ENCODE data around the gene SDK1. TPM values are rescaled to one million over a fixed set of nuclear protein-coding genes. Genes with fewer than 3 reads are reported as not detected.

The SDK1 gene
- total and polyA plus RNA-seq, 11 donors = 2.2 to 5.8 (median 3.4) TPM

- TF ChIP-seq CTCF (IDR thresholded peaks at IDR 0.05) (no peak), POLR2A (IDR thresholded peaks at IDR 0.05) (no peak)
- H3K27me3 ChIP-seq = no peaks in the 10 kb centered on the region
- ATAC-seq (no peak), DNase-seq (no peak)
- intact Hi-C loops (cut with DNase I) = no loop called here
- H3K4me1 ChIP-seq = no peaks in the 10 kb centered on the region
- H3K36me3 ChIP-seq = no peaks in the 10 kb centered on the region
- 88 to 92% (median 90%) methylated on average over 22 to 23 of the region's 23 CpGs for WGBS, 4 donors
- no peak overlapping the region for H3K4me3 ChIP-seq
- no peak overlapping the region for H3K27ac ChIP-seq
- H3K9me3 ChIP-seq = no peaks in the 10 kb centered on the region
These were observed 768.4 kb downstream of the SDK1 start for GRCh38 chr7:4069268-4070095.

DNA sequence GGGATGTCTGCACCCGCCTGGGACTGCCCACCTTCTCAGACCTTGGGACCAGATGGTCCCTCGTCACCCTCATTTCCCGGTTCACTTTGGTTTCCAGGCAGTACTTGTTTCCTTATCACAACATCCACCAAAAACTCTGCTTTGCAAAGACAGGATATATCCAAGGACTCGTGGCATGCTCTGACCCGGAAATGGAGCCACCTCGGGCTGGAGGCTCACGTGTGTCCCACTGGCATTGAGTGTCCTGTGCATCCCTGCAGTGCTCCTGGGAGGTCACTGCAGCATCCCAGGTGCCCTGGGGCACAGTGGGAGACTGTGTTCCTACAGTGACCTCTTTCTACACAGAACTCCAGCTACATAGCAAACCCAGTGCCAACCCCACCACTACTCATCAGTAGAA is 769.2 kb downstream of the SDK1 start:
- TF ChIP-seq CTCF (IDR thresholded peaks at IDR 0.05) (no peak), POLR2A (IDR thresholded peaks at IDR 0.05) (no peak)
- H3K27me3 ChIP-seq = no peaks in the 10 kb centered on the region
- no peak overlapping the region for H3K4me3 ChIP-seq
- no peaks in the 10 kb centered on the region for H3K4me1 ChIP-seq
- H3K36me3 ChIP-seq = no peaks in the 10 kb centered on the region
- no peak overlapping the region for H3K27ac ChIP-seq
- no peaks in the 10 kb centered on the region for H3K9me3 ChIP-seq
- 64 to 75% (median 68%) methylated on average over 6 to 7 of the region's 7 CpGs for WGBS, 4 donors
- intact Hi-C loops (cut with DNase I) = no loop called here
- DNase-seq (no peak), ATAC-seq (no peak)

- Histone ChIP-seq H3K36me3 (no peaks in the 10 kb centered on the region), H3K9me3 (no peaks in the 10 kb centered on the region), H3K27ac (no peak overlapping the region), H3K27me3 (no peaks in the 10 kb centered on the region), H3K4me3 (no peak overlapping the region), H3K4me1 (no peaks in the 10 kb centered on the region)
- ATAC-seq = no peak
- TF ChIP-seq CTCF (IDR thresholded peaks at IDR 0.05) (no peak), POLR2A (IDR thresholded peaks at IDR 0.05) (no peak)
- DNase-seq = no peak
- intact Hi-C loops (cut with DNase I) = no loop called here
- 80 to 86% (median 82%) methylated on average over 11 of the region's 11 CpGs for WGBS, 4 donors
These were observed 770.5 kb downstream of the SDK1 start for GRCh38 chr7:4071370-4072058.

DNA sequence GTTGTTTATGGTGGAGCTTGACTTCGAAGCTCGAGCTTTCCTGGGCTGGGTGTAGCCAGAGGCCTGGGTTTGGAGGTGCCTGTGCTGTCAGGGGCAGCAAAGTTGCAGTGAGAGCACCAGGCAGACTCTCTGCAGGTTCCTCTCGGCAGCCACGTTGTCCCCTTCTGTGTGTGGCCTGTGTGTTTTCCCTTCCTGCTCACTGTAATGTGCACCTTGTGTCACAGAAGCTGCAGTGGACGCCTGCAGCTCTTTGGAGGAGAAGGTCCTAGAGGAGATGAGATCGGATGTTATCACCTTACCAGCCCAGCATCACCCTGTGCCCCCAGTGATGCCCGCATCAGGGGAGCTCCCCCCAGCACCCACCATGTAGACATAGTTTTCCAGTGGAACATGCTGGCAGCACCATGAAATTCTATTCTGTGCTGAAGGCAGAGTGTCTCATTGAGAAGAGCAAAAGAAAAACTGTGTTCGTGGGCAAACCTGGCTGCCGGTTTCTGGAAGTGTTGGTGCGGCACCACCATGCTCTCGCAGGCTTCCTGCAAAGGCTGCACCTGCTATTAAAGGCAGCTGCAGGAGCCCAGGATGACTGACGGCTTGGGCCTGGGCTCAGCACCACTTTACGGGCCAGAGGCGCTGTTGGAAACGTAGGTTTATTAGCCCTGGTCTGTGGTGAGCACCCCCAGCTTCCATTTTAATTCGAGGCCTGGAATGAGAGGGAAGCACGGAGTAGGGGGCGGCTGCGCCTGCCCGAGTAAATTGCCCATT is 771.3 kb downstream of the SDK1 start:
- WGBS, 4 donors = 81 to 88% (median 86%) methylated on average over 18 to 20 of the region's 20 CpGs
- H3K4me1 ChIP-seq = no peaks in the 10 kb centered on the region
- no peaks in the 10 kb centered on the region for H3K27me3 ChIP-seq
- H3K27ac ChIP-seq = no peak overlapping the region
- ATAC-seq (no peak), DNase-seq (no peak)
- intact Hi-C loops (cut with DNase I) = no loop called here
- no peak overlapping the region for H3K4me3 ChIP-seq
- H3K36me3 ChIP-seq = no peaks in the 10 kb centered on the region
- no peaks in the 10 kb centered on the region for H3K9me3 ChIP-seq
- no peak for TF ChIP-seq POLR2A (IDR thresholded peaks at IDR 0.05)
- TF ChIP-seq CTCF (IDR thresholded peaks at IDR 0.05) = no peak
